HEK293 (cell line): ENCODE measurements around the gene HOXB4.
A peak's percentile ranks its signal among the peaks of the same experiment; 100 is the strongest.

Experiments used
- CTCF ChIA-PET: fragments of 350-600 bp; formaldehyde crosslinking; extraction: SDS; loops from one replicate; lab custom pipeline; 2021; ENCODE audit warnings: antibody characterized with exemption; lab: Yijun Ruan, JAX
- POLR2A ChIA-PET: fragments of 300-600 bp; formaldehyde crosslinking; extraction: SDS; loops from one replicate; lab custom pipeline; 2020; ENCODE audit warnings: antibody characterized with exemption, inconsistent platforms; lab: Yijun Ruan, JAX
- H3K27ac ChIP-seq: fragments of 200-500 bp; sonication (Bioruptor generic); 2 replicates; pipeline ENCODE4 v1.5.1; 2014; ENCODE audit warnings: low read depth, low read length, control low read depth, inconsistent platforms; ENCODE audit errors: extremely low read depth
- H3K36me3 ChIP-seq, 2 experiments: fragments of 200-500 bp in 1 of 2; sonication (Bioruptor generic) in 1 of 2; 1 replicate in 1 of 2; 2 replicates in 1 of 2; pipeline ENCODE4 v1.5.1; 2014 to 2017; ENCODE audit warnings: inconsistent platforms in 2 of 2, low read length in 2 of 2; ENCODE audit not compliant: control insufficient read depth in 2 of 2, insufficient read depth in 1 of 2
- H3K4me1 ChIP-seq: fragments of 200-500 bp; sonication (Bioruptor generic); 2 replicates; pipeline ENCODE4 v1.5.1; 2014; ENCODE audit warnings: mild to moderate bottlenecking, low read length, inconsistent platforms; ENCODE audit not compliant: control insufficient read depth, insufficient read depth
- H3K4me3 ChIP-seq: 2 replicates; pipeline ENCODE4 v1.5.1; 2011; ENCODE audit warnings: low read depth, mild to moderate bottlenecking, control low read depth, low read length, moderate library complexity
- H3K9me3 ChIP-seq: fragments of 200-500 bp; sonication (Bioruptor generic); 2 replicates; pipeline ENCODE4 v1.5.1; 2014; ENCODE audit warnings: low read depth, low read length, inconsistent platforms; ENCODE audit not compliant: control insufficient read depth, insufficient read depth
- OVOL3 ChIP-seq: fragments of 450-650 bp; formaldehyde crosslinking; IDR thresholded peaks from 2 replicates; pipeline ENCODE4 v1.5.1; 2016; ENCODE audit warnings: missing biosample characterization, missing genetic modification characterization
- SP7 ChIP-seq: fragments of 450-650 bp; formaldehyde crosslinking; IDR thresholded peaks from 2 replicates; pipeline ENCODE4 v1.5.1; 2016; ENCODE audit warnings: missing biosample characterization, missing genetic modification characterization
- TRIM28 ChIP-seq: IDR thresholded peaks from 2 replicates; pipeline ENCODE4 v1.6.1; 2011; ENCODE audit warnings: low read length, control low read depth, borderline replicate concordance
- ZBTB20 ChIP-seq: fragments of 450-650 bp; formaldehyde crosslinking; IDR thresholded peaks from 2 replicates; pipeline ENCODE4 v1.5.1; 2016; ENCODE audit warnings: missing biosample characterization, missing genetic modification characterization
- ZBTB48 ChIP-seq: fragments of 450-650 bp; formaldehyde crosslinking; IDR thresholded peaks from 2 replicates; pipeline ENCODE4 v1.5.1; 2016; ENCODE audit warnings: missing biosample characterization, missing genetic modification characterization
- ZBTB8A ChIP-seq: fragments of 450-650 bp; formaldehyde crosslinking; IDR thresholded peaks from 2 replicates; pipeline ENCODE4 v1.5.1; 2016; ENCODE audit warnings: missing biosample characterization, missing genetic modification characterization
- ZEB2 ChIP-seq: fragments of 450-650 bp; formaldehyde crosslinking; IDR thresholded peaks from 2 replicates; pipeline ENCODE4 v1.5.1; 2016; ENCODE audit warnings: missing biosample characterization, missing genetic modification characterization
- ZNF10 ChIP-seq: fragments of 450-650 bp; formaldehyde crosslinking; IDR thresholded peaks from 2 replicates; pipeline ENCODE4 v1.5.1; 2017; ENCODE audit warnings: missing biosample characterization, missing genetic modification characterization
- ZNF214 ChIP-seq: fragments of 450-650 bp; formaldehyde crosslinking; IDR thresholded peaks from 2 replicates; pipeline ENCODE4 v1.5.1; 2017; ENCODE audit warnings: missing biosample characterization, mild to moderate bottlenecking, missing genetic modification characterization, borderline replicate concordance
- ZNF366 ChIP-seq: fragments of 450-650 bp; formaldehyde crosslinking; conservative IDR thresholded peaks from 2 replicates; pipeline ENCODE4 v1.5.1; 2016; ENCODE audit warnings: missing biosample characterization, missing genetic modification characterization
- ZNF391 ChIP-seq: fragments of 450-650 bp; formaldehyde crosslinking; IDR thresholded peaks from 2 replicates; pipeline ENCODE4 v1.5.1; 2016; ENCODE audit warnings: low read depth, missing biosample characterization, missing genetic modification characterization, borderline replicate concordance
- ZNF404 ChIP-seq: fragments of 450-650 bp; formaldehyde crosslinking; IDR thresholded peaks from 2 replicates; pipeline ENCODE4 v1.5.1; 2017; ENCODE audit warnings: missing biosample characterization, missing genetic modification characterization
- ZNF629 ChIP-seq: fragments of 450-650 bp; formaldehyde crosslinking; IDR thresholded peaks from 2 replicates; pipeline ENCODE4 v1.5.1; 2017; ENCODE audit warnings: missing biosample characterization, missing genetic modification characterization
- ZNF670 ChIP-seq: fragments of 450-650 bp; formaldehyde crosslinking; IDR thresholded peaks from 2 replicates; pipeline ENCODE4 v1.5.1; 2016; ENCODE audit warnings: missing biosample characterization, missing genetic modification characterization, low read depth
- ZNF707 ChIP-seq: fragments of 450-650 bp; formaldehyde crosslinking; IDR thresholded peaks from 2 replicates; pipeline ENCODE4 v1.5.1; 2016; ENCODE audit warnings: missing biosample characterization, missing genetic modification characterization
- ZNF747 ChIP-seq: fragments of 450-650 bp; formaldehyde crosslinking; IDR thresholded peaks from 2 replicates; pipeline ENCODE4 v1.5.1; 2016; ENCODE audit warnings: missing biosample characterization, missing genetic modification characterization
- ZNF76 ChIP-seq: fragments of 450-650 bp; formaldehyde crosslinking; IDR thresholded peaks from 2 replicates; pipeline ENCODE4; 2016; ENCODE audit warnings: low read depth, missing biosample characterization, missing genetic modification characterization, borderline replicate concordance
- ZSCAN30 ChIP-seq: fragments of 450-650 bp; IDR thresholded peaks from 2 replicates; pipeline ENCODE4 v1.5.1; 2018; ENCODE audit warnings: missing biosample characterization, mild to moderate bottlenecking, missing genetic modification characterization, moderate library complexity
- TF ChIP-seq, protein P1 (sequence below): fragments of 450-650 bp; formaldehyde crosslinking; IDR thresholded peaks from 2 replicates; pipeline ENCODE4 v1.5.1; 2016; ENCODE audit warnings: missing biosample characterization, missing genetic modification characterization, low read depth
- TF ChIP-seq, protein P2 (sequence below): fragments of 450-650 bp; formaldehyde crosslinking; IDR thresholded peaks from 2 replicates; pipeline ENCODE4 v1.5.1; 2017; ENCODE audit warnings: missing biosample characterization, missing genetic modification characterization
- TF ChIP-seq, protein P3 (sequence below): fragments of 450-650 bp; formaldehyde crosslinking; IDR thresholded peaks from 2 replicates; pipeline ENCODE4 v1.5.1; 2016; ENCODE audit warnings: missing biosample characterization, missing genetic modification characterization
- TF ChIP-seq, protein P4 (sequence below): fragments of 450-650 bp; formaldehyde crosslinking; IDR thresholded peaks from 2 replicates; pipeline ENCODE4 v1.5.1; 2016; ENCODE audit warnings: missing biosample characterization, missing genetic modification characterization
- TF ChIP-seq, protein P5 (sequence below): fragments of 450-650 bp; formaldehyde crosslinking; IDR thresholded peaks from 2 replicates; pipeline ENCODE4 v1.5.1; 2016; ENCODE audit warnings: missing biosample characterization, missing genetic modification characterization
- TF ChIP-seq, protein P6 (sequence below): fragments of 450-650 bp; formaldehyde crosslinking; IDR thresholded peaks from 2 replicates; pipeline ENCODE4 v1.5.1; 2016; ENCODE audit warnings: missing biosample characterization, missing genetic modification characterization

HOXB4 gene

DNA sequence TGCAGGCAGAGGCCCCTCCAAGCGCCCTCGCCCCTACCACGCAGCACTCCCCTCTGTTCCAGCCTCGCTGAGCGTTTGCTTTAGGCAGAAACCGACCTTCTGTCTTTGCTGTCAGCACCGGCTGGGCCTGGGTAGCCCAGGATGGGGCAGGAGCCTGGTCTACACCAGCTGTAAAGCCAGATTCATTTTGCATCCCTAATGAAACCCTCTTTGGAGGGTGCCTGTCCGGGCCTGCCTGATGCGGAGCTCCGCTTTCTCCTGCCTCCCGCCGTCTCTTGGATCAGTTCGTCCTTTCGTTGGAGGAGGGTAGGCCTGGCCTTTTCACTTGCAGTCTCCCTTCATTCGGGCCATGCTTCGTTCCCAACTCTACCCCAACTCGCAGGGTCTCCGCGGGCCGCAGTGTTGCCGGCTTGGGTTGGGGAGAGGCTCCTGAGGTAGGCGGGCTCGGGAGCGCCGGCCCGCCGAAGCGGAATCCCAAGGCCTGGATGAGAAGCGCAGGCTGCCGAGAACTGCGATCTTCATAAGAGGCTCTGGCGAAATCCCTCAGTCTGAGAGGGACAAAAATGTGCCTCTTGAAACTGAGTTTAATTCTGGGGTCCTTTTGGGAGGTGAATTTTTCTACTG lies 41.8 kb upstream of the HOXB4 start:
- H3K4me3 ChIP-seq, result no peak overlapping the region
- H3K36me3 ChIP-seq, result peaks cover 0 to 26% of the 10 kb centered on the region in 2 experiments; a peak in 1 of 3 replicates
- CTCF ChIA-PET, result interaction anchor here (0.7 to 2.7 kb wide), 7 partner anchors 19 to 442 kb away, joined by 3 to 7 read pairs (median 4); no protein-coding TSS in a partner anchor
- H3K9me3 ChIP-seq, result no peaks in the 10 kb centered on the region
- H3K4me1 ChIP-seq, result peaks cover 48% of the 10 kb centered on the region
- peak overlapping the region; percentile 44 for H3K27ac ChIP-seq
- POLR2A ChIA-PET, result interaction anchor here (0.6 kb wide), 1 partner anchor 729 kb away, joined by 3 read pairs; no protein-coding TSS in a partner anchor
- TF ChIP-seq, protein P1, sequence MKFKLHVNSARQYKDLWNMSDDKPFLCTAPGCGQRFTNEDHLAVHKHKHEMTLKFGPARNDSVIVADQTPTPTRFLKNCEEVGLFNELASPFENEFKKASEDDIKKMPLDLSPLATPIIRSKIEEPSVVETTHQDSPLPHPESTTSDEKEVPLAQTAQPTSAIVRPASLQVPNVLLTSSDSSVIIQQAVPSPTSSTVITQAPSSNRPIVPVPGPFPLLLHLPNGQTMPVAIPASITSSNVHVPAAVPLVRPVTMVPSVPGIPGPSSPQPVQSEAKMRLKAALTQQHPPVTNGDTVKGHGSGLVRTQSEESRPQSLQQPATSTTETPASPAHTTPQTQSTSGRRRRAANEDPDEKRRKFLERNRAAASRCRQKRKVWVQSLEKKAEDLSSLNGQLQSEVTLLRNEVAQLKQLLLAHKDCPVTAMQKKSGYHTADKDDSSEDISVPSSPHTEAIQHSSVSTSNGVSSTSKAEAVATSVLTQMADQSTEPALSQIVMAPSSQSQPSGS (tag by site-specific recombination), result no peak
- no peak for TF ChIP-seq ZNF670 (tag by site-specific recombination)
- TF ChIP-seq, protein P2, sequence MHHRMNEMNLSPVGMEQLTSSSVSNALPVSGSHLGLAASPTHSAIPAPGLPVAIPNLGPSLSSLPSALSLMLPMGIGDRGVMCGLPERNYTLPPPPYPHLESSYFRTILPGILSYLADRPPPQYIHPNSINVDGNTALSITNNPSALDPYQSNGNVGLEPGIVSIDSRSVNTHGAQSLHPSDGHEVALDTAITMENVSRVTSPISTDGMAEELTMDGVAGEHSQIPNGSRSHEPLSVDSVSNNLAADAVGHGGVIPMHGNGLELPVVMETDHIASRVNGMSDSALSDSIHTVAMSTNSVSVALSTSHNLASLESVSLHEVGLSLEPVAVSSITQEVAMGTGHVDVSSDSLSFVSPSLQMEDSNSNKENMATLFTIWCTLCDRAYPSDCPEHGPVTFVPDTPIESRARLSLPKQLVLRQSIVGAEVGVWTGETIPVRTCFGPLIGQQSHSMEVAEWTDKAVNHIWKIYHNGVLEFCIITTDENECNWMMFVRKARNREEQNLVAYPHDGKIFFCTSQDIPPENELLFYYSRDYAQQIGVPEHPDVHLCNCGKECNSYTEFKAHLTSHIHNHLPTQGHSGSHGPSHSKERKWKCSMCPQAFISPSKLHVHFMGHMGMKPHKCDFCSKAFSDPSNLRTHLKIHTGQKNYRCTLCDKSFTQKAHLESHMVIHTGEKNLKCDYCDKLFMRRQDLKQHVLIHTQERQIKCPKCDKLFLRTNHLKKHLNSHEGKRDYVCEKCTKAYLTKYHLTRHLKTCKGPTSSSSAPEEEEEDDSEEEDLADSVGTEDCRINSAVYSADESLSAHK (tag by site-specific recombination), result peak; percentile 63
- TF ChIP-seq, protein P3, sequence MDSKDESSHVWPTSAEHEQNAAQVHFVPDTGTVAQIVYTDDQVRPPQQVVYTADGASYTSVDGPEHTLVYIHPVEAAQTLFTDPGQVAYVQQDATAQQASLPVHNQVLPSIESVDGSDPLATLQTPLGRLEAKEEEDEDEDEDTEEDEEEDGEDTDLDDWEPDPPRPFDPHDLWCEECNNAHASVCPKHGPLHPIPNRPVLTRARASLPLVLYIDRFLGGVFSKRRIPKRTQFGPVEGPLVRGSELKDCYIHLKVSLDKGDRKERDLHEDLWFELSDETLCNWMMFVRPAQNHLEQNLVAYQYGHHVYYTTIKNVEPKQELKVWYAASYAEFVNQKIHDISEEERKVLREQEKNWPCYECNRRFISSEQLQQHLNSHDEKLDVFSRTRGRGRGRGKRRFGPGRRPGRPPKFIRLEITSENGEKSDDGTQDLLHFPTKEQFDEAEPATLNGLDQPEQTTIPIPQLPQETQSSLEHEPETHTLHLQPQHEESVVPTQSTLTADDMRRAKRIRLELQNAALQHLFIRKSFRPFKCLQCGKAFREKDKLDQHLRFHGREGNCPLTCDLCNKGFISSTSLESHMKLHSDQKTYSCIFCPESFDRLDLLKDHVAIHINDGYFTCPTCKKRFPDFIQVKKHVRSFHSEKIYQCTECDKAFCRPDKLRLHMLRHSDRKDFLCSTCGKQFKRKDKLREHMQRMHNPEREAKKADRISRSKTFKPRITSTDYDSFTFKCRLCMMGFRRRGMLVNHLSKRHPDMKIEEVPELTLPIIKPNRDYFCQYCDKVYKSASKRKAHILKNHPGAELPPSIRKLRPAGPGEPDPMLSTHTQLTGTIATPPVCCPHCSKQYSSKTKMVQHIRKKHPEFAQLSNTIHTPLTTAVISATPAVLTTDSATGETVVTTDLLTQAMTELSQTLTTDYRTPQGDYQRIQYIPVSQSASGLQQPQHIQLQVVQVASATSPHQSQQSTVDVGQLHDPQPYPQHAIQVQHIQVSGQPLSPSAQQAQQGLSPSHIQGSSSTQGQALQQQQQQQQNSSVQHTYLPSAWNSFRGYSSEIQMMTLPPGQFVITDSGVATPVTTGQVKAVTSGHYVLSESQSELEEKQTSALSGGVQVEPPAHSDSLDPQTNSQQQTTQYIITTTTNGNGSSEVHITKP (tag by site-specific recombination), result peak; percentile 63
- 0 out of 2 replicates have a peak, but pooled peaks have one; percentile 2 for TF ChIP-seq ZNF76 (tag by site-specific recombination)
- no peak for TF ChIP-seq ZNF214 (tag by site-specific recombination)
- no peak for TF ChIP-seq TRIM28
- TF ChIP-seq ZSCAN30 (tag by site-specific recombination), result peak; percentile 73
- peak; percentile 11; the same call in 1 of the 2 replicates for TF ChIP-seq ZEB2 (tag by site-specific recombination)
- no peak for TF ChIP-seq ZNF391 (tag by site-specific recombination)
- TF ChIP-seq, protein P4, sequence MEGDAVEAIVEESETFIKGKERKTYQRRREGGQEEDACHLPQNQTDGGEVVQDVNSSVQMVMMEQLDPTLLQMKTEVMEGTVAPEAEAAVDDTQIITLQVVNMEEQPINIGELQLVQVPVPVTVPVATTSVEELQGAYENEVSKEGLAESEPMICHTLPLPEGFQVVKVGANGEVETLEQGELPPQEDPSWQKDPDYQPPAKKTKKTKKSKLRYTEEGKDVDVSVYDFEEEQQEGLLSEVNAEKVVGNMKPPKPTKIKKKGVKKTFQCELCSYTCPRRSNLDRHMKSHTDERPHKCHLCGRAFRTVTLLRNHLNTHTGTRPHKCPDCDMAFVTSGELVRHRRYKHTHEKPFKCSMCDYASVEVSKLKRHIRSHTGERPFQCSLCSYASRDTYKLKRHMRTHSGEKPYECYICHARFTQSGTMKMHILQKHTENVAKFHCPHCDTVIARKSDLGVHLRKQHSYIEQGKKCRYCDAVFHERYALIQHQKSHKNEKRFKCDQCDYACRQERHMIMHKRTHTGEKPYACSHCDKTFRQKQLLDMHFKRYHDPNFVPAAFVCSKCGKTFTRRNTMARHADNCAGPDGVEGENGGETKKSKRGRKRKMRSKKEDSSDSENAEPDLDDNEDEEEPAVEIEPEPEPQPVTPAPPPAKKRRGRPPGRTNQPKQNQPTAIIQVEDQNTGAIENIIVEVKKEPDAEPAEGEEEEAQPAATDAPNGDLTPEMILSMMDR (tag by site-specific recombination), result no peak; the same call in 1 of the 2 replicates
- TF ChIP-seq ZNF366, result peak; percentile 55
- 0 out of 2 replicates have a peak, but pooled peaks have one; percentile 15 for TF ChIP-seq SP7 (tag by site-specific recombination)
- TF ChIP-seq, protein P5, sequence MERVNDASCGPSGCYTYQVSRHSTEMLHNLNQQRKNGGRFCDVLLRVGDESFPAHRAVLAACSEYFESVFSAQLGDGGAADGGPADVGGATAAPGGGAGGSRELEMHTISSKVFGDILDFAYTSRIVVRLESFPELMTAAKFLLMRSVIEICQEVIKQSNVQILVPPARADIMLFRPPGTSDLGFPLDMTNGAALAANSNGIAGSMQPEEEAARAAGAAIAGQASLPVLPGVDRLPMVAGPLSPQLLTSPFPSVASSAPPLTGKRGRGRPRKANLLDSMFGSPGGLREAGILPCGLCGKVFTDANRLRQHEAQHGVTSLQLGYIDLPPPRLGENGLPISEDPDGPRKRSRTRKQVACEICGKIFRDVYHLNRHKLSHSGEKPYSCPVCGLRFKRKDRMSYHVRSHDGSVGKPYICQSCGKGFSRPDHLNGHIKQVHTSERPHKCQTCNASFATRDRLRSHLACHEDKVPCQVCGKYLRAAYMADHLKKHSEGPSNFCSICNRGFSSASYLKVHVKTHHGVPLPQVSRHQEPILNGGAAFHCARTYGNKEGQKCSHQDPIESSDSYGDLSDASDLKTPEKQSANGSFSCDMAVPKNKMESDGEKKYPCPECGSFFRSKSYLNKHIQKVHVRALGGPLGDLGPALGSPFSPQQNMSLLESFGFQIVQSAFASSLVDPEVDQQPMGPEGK, result peak; percentile 44; the same call in 1 of the 2 replicates
- 0 out of 2 replicates have a peak, but pooled peaks have one; percentile 7 for TF ChIP-seq ZNF10 (tag by site-specific recombination)
- TF ChIP-seq ZNF629 (tag by site-specific recombination), result peak; percentile 10; the same call in 1 of the 2 replicates
- TF ChIP-seq, protein P6, sequence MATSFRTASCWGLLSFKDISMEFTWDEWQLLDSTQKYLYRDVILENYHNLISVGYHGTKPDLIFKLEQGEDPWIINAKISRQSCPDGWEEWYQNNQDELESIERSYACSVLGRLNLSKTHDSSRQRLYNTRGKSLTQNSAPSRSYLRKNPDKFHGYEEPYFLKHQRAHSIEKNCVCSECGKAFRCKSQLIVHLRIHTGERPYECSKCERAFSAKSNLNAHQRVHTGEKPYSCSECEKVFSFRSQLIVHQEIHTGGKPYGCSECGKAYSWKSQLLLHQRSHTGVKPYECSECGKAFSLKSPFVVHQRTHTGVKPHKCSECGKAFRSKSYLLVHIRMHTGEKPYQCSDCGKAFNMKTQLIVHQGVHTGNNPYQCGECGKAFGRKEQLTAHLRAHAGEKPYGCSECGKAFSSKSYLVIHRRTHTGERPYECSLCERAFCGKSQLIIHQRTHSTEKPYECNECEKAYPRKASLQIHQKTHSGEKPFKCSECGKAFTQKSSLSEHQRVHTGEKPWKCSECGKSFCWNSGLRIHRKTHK, result no peak
- peak; percentile 86 for TF ChIP-seq ZBTB20 (tag by site-specific recombination)
- TF ChIP-seq ZBTB48 (tag by site-specific recombination), result peak; percentile 67
- no peak for TF ChIP-seq OVOL3 (tag by site-specific recombination)
- TF ChIP-seq ZNF707 (tag by site-specific recombination), result peak; percentile 23; the same call in 1 of the 2 replicates
- TF ChIP-seq ZNF404, result 0 out of 2 replicates have a peak, but pooled peaks have one; percentile 16
- no peak for TF ChIP-seq ZNF747 (tag by site-specific recombination)
- peak; percentile 53; the same call in 1 of the 2 replicates for TF ChIP-seq ZBTB8A (tag by site-specific recombination)
